OCI-LY3 (cell line): Measurements from ENCODE around the gene MUC4.
A peak's percentile ranks its signal among the peaks of the same experiment; 100 is the strongest.
"Not testable (repeated sequence)": the region's sequence is repeated elsewhere in the genome, so short reads cannot be mapped to it uniquely, and the experiment has no call there.

ENCODE experiments used
- H2AFZ ChIP-seq: fragments of 200-600, 300-600 bp; shearing (Covaris generic); 2 replicates; pipeline ENCODE4 v1.6.0; 2014; ENCODE audit warnings: antibody characterized with exemption, low read depth, low read length
- H3K27ac ChIP-seq: fragments of 200-600, 300-600 bp; sonication (generic); 2 replicates; pipeline ENCODE4 v1.5.1; 2014; ENCODE audit warnings: mild to moderate bottlenecking, low read length, moderate library complexity, mixed read lengths
- H3K27me3 ChIP-seq: fragments of 200-600, 300-600 bp; sonication (generic); 2 replicates; pipeline ENCODE4 v1.6.1; 2014; ENCODE audit warnings: low read depth, low read length, mixed read lengths
- H3K36me3 ChIP-seq: fragments of 200-600, 300-600 bp; sonication (generic); replicated peaks from 2 replicates; pipeline ENCODE3; 2014; ENCODE audit warnings: low read depth, low read length, mixed read lengths
- H3K4me1 ChIP-seq: fragments of 300-600, 200-600 bp; sonication (generic); 2 replicates; pipeline ENCODE4 v1.6.1; 2014; ENCODE audit warnings: low read length, mixed read lengths
- H3K4me2 ChIP-seq: fragments of 200-600, 300-600 bp; sonication (generic); 2 replicates; pipeline ENCODE4 v1.6.1; 2014; ENCODE audit warnings: low read length, mixed read lengths
- H3K4me3 ChIP-seq: fragments of 300-600, 200-600 bp; sonication (generic); 2 replicates; pipeline ENCODE4 v1.5.1; 2014; ENCODE audit warnings: antibody characterized with exemption, mild to moderate bottlenecking, low read length, moderate library complexity
- H3K79me2 ChIP-seq: fragments of 300-600, 200-600 bp; shearing (Covaris generic); 2 replicates; pipeline ENCODE4 v1.6.1; 2014; ENCODE audit warnings: mild to moderate bottlenecking, low read length, mixed read lengths
- H3K9ac ChIP-seq: fragments of 300-600, 200-600 bp; shearing (Covaris generic); 2 replicates; pipeline ENCODE4 v1.6.0; 2014; ENCODE audit warnings: mild to moderate bottlenecking, low read length, moderate library complexity
- H3K9me3 ChIP-seq: fragments of 200-600, 300-600 bp; shearing (Covaris generic); 2 replicates; pipeline ENCODE4 v1.6.1; 2014; ENCODE audit warnings: low read length, mixed read lengths; ENCODE audit not compliant: insufficient read depth
- H4K20me1 ChIP-seq: fragments of 200-600, 300-600 bp; sonication (generic); 2 replicates; pipeline ENCODE4 v1.6.1; 2016; ENCODE audit warnings: low read length, mixed read lengths; ENCODE audit not compliant: insufficient read depth
- CTCF ChIP-seq: fragments of 200-600, 300-600 bp; sonication (generic); IDR thresholded peaks from 2 replicates; pipeline ENCODE4 v1.5.1; 2014; ENCODE audit warnings: antibody characterized with exemption, low read length, low read depth
- EZH2phosphoT487 ChIP-seq: fragments of 200-600 bp; shearing (Covaris generic); IDR thresholded peaks from 2 replicates; pipeline ENCODE4 v1.6.1; 2018; ENCODE audit warnings: antibody characterized with exemption, mixed run types, low read depth

MUC4 gene

DNA sequence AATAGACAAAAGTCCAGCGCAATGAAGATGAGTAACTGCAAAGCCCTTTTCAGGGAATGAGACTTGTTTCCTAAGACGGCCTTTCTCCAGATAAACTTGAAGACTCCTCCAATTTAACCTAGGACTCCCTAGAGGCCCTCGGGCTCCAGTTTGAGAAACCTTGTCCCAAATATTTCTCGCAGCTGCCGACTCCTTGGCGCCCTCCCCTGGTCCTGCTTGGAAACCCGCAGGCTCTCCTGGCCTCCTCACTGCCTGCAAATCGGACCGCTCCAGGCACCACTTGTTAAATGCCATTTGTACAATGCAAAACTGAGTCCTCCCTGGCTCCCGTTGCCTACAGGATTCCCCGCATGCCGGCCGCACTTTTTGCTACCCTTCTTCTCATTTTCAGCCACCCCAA, 36.8 kb downstream of the MUC4 start:
- Histone ChIP-seq H3K27me3 (no peaks in the 10 kb centered on the region), H3K4me1 (no peaks in the 10 kb centered on the region), H2AFZ (no peak overlapping the region), H3K36me3 (no peaks in the 10 kb centered on the region), H3K9ac (no peak overlapping the region), H3K4me2 (no peak overlapping the region), H3K27ac (no peak overlapping the region), H3K4me3 (no peak overlapping the region), H3K79me2 (no peaks in the 10 kb centered on the region), H3K9me3 (no peaks in the 10 kb centered on the region), H4K20me1 (no peaks in the 10 kb centered on the region)
- TF ChIP-seq EZH2phosphoT487 (no peak), CTCF (peak; percentile 38)

DNA sequence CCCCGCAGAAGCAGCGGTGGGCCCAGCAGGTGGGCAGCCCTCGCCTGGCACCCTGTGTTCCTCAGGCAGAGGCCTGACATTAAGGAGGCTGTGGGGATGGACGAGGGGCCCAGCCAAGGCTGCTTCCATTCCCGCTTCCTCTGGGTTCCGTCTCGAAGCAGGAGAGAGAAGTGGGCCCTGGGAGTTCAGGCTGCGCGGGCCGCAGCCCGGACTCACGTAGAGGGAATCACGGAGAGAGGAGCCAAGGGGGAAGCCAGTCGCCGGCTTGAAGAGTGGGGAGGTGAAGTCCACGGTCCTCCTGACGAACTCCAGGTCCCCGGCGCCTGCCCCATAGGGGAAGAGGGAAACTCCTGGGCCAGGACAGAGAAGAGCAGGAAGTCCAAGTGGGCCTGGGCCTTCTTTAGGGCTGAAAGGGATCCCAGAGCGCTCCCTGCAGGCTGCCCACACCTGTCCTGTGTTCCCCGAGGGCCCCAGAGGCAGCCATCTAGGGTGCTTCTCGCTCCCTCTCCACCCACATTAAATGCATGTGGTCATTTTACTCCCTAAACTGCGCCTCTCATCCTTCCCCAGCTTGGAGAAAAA, 37.7 kb downstream of the MUC4 start:
- no peak for TF ChIP-seq CTCF
- TF ChIP-seq EZH2phosphoT487 = no peak
- Histone ChIP-seq H3K27ac (no peak overlapping the region), H3K4me1 (no peaks in the 10 kb centered on the region), H3K79me2 (no peaks in the 10 kb centered on the region), H4K20me1 (no peaks in the 10 kb centered on the region), H3K9ac (no peak overlapping the region), H2AFZ (no peak overlapping the region), H3K9me3 (no peaks in the 10 kb centered on the region), H3K4me3 (no peak overlapping the region), H3K27me3 (no peaks in the 10 kb centered on the region), H3K36me3 (no peaks in the 10 kb centered on the region), H3K4me2 (no peak overlapping the region)

DNA sequence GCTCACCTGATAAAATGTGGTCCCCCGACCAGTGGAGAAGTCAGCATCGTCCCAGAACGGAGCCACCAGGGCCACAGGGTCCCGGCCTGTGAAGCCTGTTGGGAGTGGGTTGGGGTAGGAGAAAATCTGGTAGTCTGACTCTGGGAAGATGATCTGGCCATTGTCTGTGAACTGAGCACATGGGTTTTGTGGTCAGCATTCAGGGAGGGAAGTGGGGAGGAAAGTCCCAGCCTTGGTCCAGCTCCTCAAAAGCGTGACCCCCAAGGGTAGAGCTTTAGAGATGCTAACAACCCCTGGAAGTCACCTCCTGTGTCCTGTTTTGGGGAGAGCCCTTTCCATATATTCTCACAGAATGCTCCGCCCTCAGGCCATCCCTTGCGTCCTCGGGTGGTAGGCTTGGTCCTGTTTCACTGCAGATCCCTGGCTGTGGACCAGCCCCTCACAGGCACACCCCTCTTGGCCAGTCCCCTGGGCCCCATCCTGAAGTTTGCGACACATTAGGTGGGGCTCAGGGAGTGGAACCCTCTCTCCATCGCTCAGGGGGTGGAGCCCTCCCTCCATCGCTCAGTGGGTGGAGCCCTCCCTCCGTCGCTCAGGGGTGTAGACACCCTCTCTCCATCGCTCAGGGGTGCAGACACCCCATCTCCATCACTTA, 40.0 kb downstream of the MUC4 start:
- no peaks in the 10 kb centered on the region for H3K4me1 ChIP-seq
- H3K9ac ChIP-seq = no peak overlapping the region
- no peaks in the 10 kb centered on the region for H3K27me3 ChIP-seq
- no peaks in the 10 kb centered on the region for H3K36me3 ChIP-seq
- no peak overlapping the region for H3K4me3 ChIP-seq
- H2AFZ ChIP-seq = no peak overlapping the region
- no peaks in the 10 kb centered on the region for H3K9me3 ChIP-seq
- no peaks in the 10 kb centered on the region for H4K20me1 ChIP-seq
- no peak for TF ChIP-seq CTCF
- no peak for TF ChIP-seq EZH2phosphoT487
- H3K27ac ChIP-seq = no peak overlapping the region
- H3K79me2 ChIP-seq = no peaks in the 10 kb centered on the region
- no peak overlapping the region for H3K4me2 ChIP-seq

- H3K9me3 ChIP-seq, H3K79me2 ChIP-seq, H2AFZ ChIP-seq, H3K4me2 ChIP-seq, H3K4me3 ChIP-seq, H3K27ac ChIP-seq, H4K20me1 ChIP-seq, H3K4me1 ChIP-seq, H3K9ac ChIP-seq, H3K36me3 ChIP-seq, H3K27me3 ChIP-seq: not testable (repeated sequence)
Measured at GRCh38 chr3:195770841-195771645, 40.7 kb downstream of the MUC4 start.
